ENCODE measurements around the gene GLIS1.
A peak's percentile ranks its signal among the peaks of the same experiment; 100 is the strongest.

Gene GLIS1

GRCh38 chr1:53638360-53639035 lies 100.5 kb downstream of the GLIS1 start:
- DNase-seq (ENCODE audit: low spot score): no peak

DNA sequence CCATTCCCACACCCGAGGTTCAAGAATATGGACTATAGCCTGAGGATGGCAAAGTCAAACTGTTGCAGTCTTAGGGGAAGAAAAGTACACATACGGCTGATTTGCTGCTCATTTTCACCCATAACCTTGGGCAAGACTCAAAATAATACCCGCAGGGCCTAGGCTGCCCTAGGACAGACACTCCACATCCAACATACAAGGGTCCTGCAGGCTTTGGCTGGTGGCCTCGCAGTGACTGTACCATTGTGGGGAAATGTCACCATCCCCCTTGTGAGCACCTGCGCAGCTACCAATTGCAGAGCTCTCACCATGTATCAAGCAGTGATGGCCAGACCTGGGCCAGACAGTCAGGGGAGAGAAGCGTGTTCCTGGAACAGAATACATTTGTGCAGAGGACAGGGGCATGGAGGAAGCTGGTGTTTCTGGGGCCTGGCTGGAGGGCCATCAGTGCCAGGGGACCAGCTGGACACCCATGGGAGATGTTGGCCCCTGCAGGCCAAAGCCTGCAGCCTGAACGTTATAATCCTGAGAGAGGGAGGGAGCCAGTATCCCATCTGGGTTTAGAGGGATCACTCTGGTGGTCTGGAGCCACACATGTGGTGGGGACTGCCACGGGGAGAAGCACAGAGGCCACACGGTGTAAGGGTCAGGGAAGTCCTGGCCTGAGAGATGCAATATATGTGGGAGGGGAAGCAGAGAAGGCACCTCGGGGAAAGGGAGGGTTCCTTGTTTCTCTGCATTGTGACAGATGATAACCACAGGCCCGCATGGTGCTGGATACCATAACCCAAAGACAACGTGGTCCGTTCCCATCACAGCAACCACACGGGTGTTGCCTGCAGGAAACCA lies 101.2 kb downstream of the GLIS1 start:
- no peak for DNase-seq (ENCODE audit: low spot score)

DNA sequence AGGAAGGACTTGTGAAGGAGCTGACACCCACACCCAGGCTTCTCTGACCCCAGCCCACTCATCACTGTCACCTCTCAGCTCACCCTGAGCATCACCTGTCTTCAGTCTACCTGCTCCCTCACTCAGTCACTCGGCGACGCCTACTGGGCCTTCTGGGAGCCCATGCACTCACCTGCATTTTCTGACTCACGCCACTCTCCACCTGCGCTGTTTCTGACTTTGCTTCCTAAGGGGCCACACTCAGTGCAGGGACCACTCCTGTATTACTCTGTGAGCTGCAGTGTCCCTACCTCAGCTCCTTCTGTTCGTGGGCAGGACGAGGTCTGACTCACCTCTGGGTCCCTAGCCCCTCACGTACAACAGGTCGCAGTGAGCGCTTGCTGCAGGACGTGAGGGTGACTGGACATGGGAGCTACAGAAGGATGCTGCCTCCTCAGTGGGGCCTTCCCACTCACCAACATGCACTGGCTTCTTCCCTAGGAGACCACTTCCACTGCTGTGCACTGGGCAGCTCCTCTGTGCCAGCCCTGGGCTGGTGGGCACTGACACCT lies 102.3 kb downstream of the GLIS1 start:
- DNase-seq (ENCODE audit: low spot score): no peak

DNA sequence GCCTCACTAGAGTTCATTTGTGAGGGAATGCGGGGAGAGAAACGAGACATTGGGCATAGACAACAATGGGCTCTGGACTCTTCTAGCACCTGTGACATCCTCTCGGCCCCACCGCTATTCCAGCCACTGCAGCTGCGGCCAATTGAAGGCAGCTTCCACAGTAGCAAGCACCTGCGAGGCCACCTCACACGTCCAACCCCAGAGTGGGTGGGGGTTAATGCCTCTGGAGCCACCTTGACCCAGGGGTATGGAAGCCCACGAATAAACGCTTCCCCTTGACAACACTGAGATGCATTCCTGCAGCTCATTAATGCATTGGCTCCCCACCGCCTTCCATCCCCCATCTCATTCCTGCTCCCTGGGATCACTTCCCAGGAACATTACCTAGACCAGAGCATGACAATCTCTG lies 104.4 kb downstream of the GLIS1 start:
- DNase-seq (ENCODE audit: low spot score): no peak

GRCh38 chr1:53633073-53633704 lies 105.8 kb downstream of the GLIS1 start:
- DNase-seq (ENCODE audit: low spot score): no peak

DNA sequence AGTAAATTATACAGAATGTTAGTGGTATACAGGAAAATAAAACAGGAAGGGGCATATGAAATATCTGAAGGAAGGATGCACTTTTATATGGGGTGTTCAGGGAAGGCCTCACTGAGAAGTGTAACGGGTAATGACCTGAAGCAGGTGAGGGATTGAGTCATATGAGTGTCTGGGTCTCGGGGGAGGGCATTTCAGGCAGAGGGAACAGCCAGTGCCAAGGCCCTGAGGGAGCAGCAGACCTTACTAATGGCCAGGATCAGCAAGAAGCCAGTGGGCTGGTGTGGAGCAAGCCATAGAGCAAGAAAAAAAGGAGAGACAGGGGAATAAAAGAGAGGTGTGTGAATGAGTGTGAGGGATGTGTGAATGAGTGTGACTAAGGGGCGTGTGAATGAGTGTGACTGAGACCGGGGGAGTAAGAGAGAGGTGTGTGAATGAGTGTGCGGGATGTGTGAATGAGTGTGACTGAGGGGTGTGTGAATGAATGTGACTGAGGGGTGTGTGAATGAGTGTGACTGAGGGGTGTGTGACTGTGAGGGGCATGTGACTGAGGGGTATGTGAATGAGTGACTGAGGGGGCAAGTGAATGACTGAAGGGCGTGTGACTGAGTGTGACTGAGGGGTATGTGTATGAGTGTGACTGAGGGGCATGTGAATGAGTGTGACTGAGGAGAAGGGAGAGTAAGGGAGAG lies 107.2 kb downstream of the GLIS1 start:
- DNase-seq (ENCODE audit: low spot score): no peak

GRCh38 chr1:53629101-53629691 lies 109.8 kb downstream of the GLIS1 start:
- no peak for DNase-seq (ENCODE audit: low spot score)

DNA sequence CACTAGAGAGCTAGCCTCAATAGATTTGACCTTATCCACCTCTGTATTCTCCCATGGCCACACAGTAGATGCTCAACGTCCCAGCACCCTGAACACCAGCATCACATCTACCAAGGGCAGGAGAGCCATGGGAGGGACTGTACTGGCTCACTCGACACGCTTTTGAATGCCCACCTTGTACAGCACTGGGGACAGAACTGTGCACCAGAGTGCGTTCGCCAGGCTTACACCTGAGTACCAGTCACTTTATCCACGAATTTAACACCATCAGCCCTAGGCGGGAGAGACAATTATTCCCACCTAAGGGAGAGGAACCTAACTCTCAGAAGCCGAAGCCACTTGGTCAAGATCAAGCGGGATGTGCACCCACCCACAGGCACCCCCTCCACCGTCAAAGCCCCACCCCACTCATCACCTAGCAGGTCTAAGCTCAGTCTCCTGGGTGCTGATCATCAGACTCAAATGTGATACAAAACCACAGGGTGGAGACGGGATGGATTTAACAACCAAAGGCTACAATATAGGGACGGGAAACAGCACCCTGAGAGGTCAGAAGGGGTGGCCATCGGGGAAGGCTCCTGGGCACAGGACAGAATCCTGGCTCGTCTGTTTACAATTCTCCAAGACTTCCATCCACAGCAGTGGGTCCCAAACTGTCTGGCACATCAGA lies 110.5 kb downstream of the GLIS1 start:
- DNase-seq (ENCODE audit: low spot score): no peak

DNA sequence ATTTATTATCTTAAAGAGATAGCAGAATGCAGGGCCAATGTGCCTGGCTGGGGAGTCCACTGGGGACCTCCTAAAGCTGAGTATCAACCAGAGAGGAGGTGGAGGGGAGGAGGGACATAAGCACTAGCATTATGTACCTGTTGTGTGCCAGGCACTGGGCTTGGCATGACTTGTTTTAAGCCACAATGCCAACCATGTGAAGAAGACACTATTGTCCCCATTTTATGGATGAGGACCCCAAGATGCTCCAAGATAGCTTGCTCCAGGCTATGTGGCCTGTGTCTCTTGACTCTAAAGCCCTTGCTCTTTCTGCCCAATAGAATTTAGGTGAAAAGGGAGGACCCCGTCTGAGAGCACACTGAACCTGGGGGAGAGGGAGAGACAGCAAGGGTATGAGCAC lies 111.3 kb downstream of the GLIS1 start:
- no peak for DNase-seq (ENCODE audit: low spot score)

GRCh38 chr1:53627031-53627430 lies 111.9 kb downstream of the GLIS1 start:
- DNase-seq (ENCODE audit: low spot score): no peak

- DNase-seq (ENCODE audit: low spot score): no peak
Measured at GRCh38 chr1:53626616-53627015, 112.3 kb downstream of the GLIS1 start.

DNA sequence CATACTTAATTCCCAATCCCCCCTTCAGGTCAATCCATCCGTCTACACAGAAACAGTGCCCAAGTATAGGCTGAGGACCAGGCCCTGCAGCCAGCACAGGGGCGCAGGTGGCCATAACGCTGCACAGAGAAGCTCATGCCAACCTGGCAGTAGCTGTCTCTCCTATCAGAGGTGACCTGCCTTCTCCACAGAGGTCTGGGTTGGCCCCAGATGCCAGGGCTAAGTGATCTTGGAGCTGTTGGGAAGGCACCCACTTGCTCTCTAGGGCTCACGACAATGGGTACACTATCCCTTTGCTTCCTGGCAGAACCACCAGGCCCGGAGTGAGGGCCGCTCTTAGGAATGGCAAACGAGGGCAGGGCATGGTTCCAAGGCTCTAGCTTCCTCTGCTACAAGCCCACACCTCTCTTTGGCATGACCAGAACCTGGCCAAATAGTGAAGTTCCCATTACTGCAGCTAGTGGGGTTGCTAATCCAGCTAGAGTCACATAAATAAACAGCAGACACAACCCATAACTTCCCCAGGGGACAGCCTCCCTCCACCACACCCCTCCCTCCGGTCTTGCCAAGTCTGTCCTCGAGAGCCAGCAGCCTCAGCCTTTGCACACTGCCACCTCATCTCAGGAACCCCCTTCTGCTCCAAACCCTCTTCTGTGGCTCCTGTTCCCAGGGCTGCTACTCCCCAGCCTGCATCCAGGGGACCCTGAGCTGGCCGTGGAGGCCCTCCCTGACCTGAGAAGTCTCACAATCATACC lies 113.0 kb downstream of the GLIS1 start:
- peak; percentile 41 for DNase-seq (ENCODE audit: low spot score)

DNA sequence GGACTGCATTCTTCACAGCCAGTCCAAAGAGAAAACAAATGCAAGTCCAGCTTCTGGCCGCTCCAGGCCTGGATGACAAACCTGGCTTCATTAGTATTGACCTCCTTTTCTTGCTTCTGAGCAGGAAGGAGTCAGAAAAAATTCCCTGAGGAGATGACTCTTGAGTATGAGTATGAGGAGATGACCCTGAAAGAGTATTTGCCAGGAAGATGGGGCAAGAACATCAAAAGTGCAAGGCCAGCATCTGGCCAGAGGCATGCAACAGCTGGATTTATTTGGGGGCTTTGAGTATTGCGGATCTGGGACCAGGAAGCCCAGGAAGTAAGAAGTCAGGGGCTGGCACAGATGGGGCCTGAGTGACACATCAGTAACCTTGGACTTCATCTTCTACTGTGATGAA lies 113.9 kb downstream of the GLIS1 start:
- DNase-seq (ENCODE audit: low spot score): peak; percentile 60

DNA sequence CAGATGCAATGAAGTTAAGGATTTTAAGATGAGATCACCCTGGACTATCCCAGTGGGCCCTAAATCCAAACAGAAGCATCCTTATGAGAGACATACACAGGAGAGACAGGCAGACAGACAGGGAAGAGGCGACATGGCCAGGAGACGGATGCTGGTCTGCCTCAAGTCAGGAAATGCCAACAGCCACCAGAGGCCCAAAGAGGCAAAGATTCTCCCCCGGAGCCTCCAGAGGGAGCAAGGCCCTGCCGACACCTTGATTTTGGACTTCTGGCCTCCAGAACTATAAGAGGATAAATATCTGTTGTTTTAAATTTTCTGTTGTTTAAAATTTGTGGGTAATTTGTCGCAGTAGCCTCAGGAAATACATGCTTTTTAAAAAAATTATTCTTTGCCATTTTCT lies 116.4 kb downstream of the GLIS1 start:
- no peak for DNase-seq (ENCODE audit: low spot score)

DNA sequence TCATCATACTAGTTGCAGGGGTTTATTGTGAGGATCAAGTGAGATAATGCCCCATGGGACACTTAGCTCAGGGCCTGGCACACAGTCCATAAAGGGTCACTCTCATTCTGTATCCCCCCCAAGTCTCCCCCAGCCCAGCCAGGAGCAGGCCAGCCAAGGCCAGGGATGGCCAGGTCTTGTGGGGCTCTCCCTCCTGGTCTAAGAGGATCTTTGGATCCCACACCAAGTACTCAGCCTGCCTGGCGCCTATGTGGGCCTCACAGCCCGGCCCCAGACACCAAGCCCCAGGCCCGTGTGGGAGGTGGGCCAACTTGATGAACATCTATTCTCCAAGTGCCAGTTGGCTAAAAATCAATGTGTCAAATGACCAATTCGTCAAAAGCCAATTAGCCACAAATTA lies 117.8 kb downstream of the GLIS1 start:
- no peak for DNase-seq (ENCODE audit: low spot score)

DNA sequence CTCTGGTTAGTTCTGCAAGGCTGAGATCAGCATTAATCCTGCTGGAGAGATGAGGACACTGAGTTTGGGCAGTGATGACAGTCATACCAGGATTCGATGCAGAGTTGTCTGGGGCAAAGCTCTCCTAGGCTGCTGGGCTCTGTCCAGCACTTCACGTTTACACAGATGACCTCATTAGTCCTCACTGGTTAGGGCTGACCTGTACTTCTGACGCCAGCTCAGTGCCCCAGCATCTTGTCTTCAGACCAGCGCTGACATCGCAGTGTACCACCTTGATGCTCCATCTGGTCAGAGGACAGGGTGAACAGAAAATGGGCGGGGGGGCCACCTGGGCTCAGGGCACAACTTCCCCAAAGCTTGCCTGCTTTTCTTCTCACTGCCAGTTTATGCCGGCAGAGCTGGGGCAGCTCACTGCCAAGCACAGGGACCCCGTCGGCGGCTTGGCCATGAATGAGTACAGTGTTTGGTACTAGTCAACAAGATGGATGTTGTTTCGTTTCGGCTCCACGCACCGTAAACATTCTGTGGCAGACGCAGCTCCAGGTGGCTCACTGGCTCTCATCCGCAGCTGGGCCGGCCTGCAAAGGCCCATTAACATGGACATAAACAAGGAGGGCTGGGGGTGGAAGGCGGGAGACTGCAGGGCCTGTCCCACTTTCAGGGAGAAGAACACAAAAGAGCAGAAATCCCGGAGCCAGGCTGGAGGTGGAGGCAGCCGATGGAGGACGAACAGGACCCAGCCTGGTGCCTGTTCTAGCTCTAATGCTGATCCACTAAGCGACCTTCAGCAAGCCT lies 118.7 kb downstream of the GLIS1 start:
- DNase-seq (ENCODE audit: low spot score): no peak

DNA sequence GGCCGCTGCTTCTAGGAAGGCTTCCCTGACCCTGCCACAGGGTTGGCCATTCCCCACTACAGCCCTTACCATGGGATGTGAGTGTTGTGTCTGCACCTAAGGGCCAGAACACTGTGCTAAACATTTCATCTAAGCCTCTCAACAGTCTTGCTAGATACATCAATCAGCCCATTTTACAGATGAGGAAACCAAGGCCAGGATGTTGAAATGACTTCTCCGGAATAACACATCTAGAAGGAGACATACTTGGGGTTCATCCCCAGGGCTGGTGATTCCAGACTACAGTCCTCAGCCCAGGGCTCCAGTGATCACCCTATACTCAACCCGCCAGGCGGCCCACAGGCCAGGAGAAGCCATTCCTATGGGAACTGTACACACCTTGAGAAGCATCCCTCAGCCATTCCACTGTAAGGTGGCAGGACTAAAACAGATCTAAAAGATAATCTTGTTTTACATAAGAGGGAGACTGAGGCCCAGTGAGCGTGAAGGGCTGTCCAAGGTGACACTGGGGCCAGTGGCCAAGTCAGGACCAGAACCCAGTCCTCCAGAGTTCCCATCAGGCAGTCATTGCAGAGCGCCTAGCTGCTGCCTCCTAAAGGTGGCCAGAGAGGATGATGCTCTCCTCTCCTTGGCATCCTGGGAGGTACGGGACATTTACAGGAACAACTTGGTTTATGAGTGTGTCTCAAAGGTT lies 119.5 kb downstream of the GLIS1 start:
- DNase-seq (ENCODE audit: low spot score): no peak

- DNase-seq (ENCODE audit: low spot score): no peak
Measured at GRCh38 chr1:53618500-53619366, 120.2 kb downstream of the GLIS1 start.
